Ovary (tissue), 9 donors: ENCODE data around the gene CBX1. TPM values are rescaled to one million over a fixed set of nuclear protein-coding genes. Genes with fewer than 3 reads are reported as not detected.
A peak's percentile ranks its signal among the peaks of the same experiment; 100 is the strongest.

ENCODE experiments used
- DNase-seq, 5 donors: peaks; one replicate each; pipeline ENCODE4 v3.0.0-alpha.2; 2019 to 2020
- H3K27ac ChIP-seq, 2 donors: fragments of 200-600 bp; one replicate each; pipeline versions ENCODE4 v1.5.1 to v1.8.0; 2019 to 2022
- H3K27me3 ChIP-seq: fragments of 200-600 bp; one replicate; pipeline ENCODE4 v1.8.0; 2022
- H3K36me3 ChIP-seq: fragments of 200-600 bp; sonication (generic); one replicate; pipeline ENCODE4 v1.5.1; 2019
- H3K4me1 ChIP-seq: one replicate; pipeline ENCODE4 v1.8.1; 2013; ENCODE audit warnings: mild to moderate bottlenecking, moderate library complexity; ENCODE audit not compliant: insufficient read depth
- H3K4me3 ChIP-seq: fragments of 200-600 bp; sonication (generic); one replicate; pipeline ENCODE4 v1.5.1; 2017
- H3K9me3 ChIP-seq, 2 donors: fragments of 200-600 bp in 1 of 2; sonication (generic) in 1 of 2; one replicate each; pipeline versions ENCODE4 v1.5.1 to v1.8.1; 2013 to 2019; ENCODE audit warnings: mild to moderate bottlenecking in 1 of 2, moderate library complexity in 1 of 2
- CTCF ChIP-seq, 3 donors: fragments of 450-650 bp in 2 of 3; fragments of 200-600 bp in 1 of 3; IDR thresholded peaks; one replicate each; pipeline versions ENCODE4 v1.5.1 to v1.8.0; 2016 to 2022; ENCODE audit warnings: antibody characterized with exemption in 3 of 3, mild to moderate bottlenecking in 1 of 3
- EP300 ChIP-seq: sonication (generic); formaldehyde crosslinking; IDR thresholded peaks from one replicate; pipeline ENCODE4 v1.6.1; 2017; ENCODE audit warnings: antibody characterized with exemption
- POLR2A ChIP-seq: fragments of 450-650 bp; IDR thresholded peaks from one replicate; pipeline ENCODE4 v1.6.1; 2017; ENCODE audit warnings: antibody characterized with exemption, mild to moderate bottlenecking, moderate library complexity
- WGBS, 3 donors: extraction: QIAGEN DNeasy Blood & Tissue Kit in 1 of 3; methylation state at CpG; one replicate each; pipeline versions ENCODE4 v1.1.5 to v1.1.7; 2013 to 2017; 5-methylcytosine and 5-hydroxymethylcytosine counted together
- intact Hi-C, 4 donors: fragments of 100-400 bp; cut with DNase I; formaldehyde crosslinking; loops; one replicate each; pipeline versions ENCODE4 v1.11.0 to v1.15.1; 2022 to 2023
- polyA plus RNA-seq, 2 donors: library from polyadenylated mRNA; stranded (reverse); fragments of 200-250 nt in 1 of 2; fragments of 350-450 nt in 1 of 2; fragmentation: Illumina TruSeq in 1 of 2; extraction: RNeasy Lipid Tissue Mini Kit (QIAGEN cat#74804) in 1 of 2; gene quantifications; one replicate each; pipeline ENCODE4 v1.2.3, GENCODE V29; 2013 to 2014
- total RNA-seq, 7 donors: library from RNA; depleted of rRNA in 2 of 7; stranded (reverse); fragments of >200 nt in 2 of 7; fragmentation: NEBNext Ultra II Directional in 3 of 7; extraction: Animal tissue kit (Norgen Biotek cat#: 25700) in 3 of 7; gene quantifications; one replicate each; pipeline versions ENCODE4 v1.1.0 to v1.2.4, GENCODE V29; 2016 to 2023
- donor health status: DM: no; HTN: no; CAD: no; lungs with moderate emphysema.
- donor health status: DM: no; HTN: no; CAD: no.
- donor health status: Bipolar disorder and iron deficiency.
- donor health status: DM: yes; HTN: yes; CAD: no.
- donor health status: DM: no; HTN: no; CAD: no.
- donor health status: DM: yes; HTN: yes; CAD: no.

The CBX1 gene
- total and polyA plus RNA-seq, 9 donors, result 35.4 to 106 (median 70.0) TPM

- peak; percentile 35 to 69 (median 65) for DNase-seq
- intact Hi-C loops, result no loop called here
- H3K4me1 ChIP-seq, result peaks cover 34% of the 10 kb centered on the region
These were observed 50.0 kb downstream of the CBX1 start for GRCh38 chr17:48051283-48051682.

DNA sequence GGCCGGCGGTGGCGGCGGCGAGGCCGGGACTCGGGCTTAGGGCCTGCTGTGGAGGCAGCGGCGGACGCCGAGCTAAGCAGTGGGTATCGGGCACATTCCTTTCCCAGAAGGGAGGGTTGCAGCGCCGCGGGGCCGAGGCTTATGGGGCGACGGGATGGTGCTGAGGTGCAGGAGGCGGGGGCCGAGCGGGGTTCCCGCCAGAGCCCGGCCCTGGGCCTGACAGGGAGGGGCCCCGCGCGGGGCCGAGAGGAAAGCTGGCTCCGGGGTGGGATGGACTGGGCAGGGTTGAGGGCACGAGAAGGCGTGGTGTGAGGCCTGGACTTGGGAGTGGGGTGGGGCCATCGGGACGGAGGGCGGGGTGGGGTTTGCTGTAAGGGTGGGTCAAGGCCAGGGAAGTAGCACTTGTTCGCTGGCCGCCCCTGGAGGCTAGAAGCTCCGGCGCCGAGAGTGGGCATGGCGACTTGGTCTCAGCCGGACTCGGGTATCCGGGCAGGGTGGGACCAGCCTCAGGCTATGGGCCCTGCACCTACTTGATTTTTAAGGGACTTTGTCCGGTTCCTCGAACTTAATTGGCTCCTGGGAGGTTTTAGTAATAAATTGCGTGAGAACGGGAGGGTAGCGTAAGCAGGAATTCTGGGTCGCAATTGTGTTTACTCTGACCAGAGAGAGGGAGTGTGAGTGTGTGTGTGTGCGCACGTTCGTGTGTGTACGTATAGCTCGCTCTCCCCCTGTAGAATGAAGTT lies 52.7 kb downstream of the CBX1 start:
- no peaks in the 10 kb centered on the region for H3K9me3 ChIP-seq
- peak; percentile 84 to 89 (median 86) for DNase-seq
- peaks cover 27% of the 10 kb centered on the region for H3K4me1 ChIP-seq
- no peaks in the 10 kb centered on the region for H3K27me3 ChIP-seq
- 0 to 1% (median 0%) methylated on average over 50 to 53 of the region's 53 CpGs for WGBS, 3 donors
- intact Hi-C loops, result no loop called here
- H3K36me3 ChIP-seq, result no peaks in the 10 kb centered on the region
- TF ChIP-seq EP300 (no peak), CTCF (IDR thresholded peaks at IDR 0.05) (no peak), POLR2A (peak; percentile 42)
- peak overlapping the region; percentile 96 to 99 for H3K27ac ChIP-seq
- H3K4me3 ChIP-seq, result peak overlapping the region; percentile 95

More at GRCh38 chr17:48051283-48051682, 50.0 kb downstream of the CBX1 start:
- Histone ChIP-seq H3K27me3 (no peaks in the 10 kb centered on the region), H3K36me3 (no peaks in the 10 kb centered on the region), H3K27ac (peak overlapping the region; percentile 77 to 96), H3K4me3 (peak overlapping the region; percentile 26), H3K9me3 (no peaks in the 10 kb centered on the region)
- WGBS, 3 donors, result 27 to 42% (median 30%) methylated on average over 10 of the region's 10 CpGs
- no peak for TF ChIP-seq EP300
- TF ChIP-seq CTCF (IDR thresholded peaks at IDR 0.05), result no peak
- TF ChIP-seq POLR2A, result no peak

- peak; percentile 97 to 99 (median 99) for DNase-seq
- intact Hi-C loops, result no loop called here
- TF ChIP-seq CTCF (IDR thresholded peaks at IDR 0.05), result no peak
- TF ChIP-seq POLR2A, result peak; percentile 60
- H3K4me1 ChIP-seq, result peaks cover 24% of the 10 kb centered on the region
- H3K4me3 ChIP-seq, result peak within 1 kb of the TSS; percentile 95
- 0 to 1% (median 0%) methylated on average over 47 of the region's 47 CpGs for WGBS, 3 donors
- no peaks in the 10 kb centered on the region for H3K36me3 ChIP-seq
- H3K9me3 ChIP-seq, result no peaks in the 10 kb centered on the region
- peak within 1 kb of the TSS; percentile 96 to 99 for H3K27ac ChIP-seq
- H3K27me3 ChIP-seq, result no peaks in the 10 kb centered on the region
These were observed 53.4 kb downstream of the CBX1 start, which contains the start of gene NFE2L1 for GRCh38 chr17:48047741-48048383. Gene NFE2L1, plus strand, starts transcription at chr17:48048359. Its CDS starts 2,760 bp downstream, at chr17:48051119.

DNA sequence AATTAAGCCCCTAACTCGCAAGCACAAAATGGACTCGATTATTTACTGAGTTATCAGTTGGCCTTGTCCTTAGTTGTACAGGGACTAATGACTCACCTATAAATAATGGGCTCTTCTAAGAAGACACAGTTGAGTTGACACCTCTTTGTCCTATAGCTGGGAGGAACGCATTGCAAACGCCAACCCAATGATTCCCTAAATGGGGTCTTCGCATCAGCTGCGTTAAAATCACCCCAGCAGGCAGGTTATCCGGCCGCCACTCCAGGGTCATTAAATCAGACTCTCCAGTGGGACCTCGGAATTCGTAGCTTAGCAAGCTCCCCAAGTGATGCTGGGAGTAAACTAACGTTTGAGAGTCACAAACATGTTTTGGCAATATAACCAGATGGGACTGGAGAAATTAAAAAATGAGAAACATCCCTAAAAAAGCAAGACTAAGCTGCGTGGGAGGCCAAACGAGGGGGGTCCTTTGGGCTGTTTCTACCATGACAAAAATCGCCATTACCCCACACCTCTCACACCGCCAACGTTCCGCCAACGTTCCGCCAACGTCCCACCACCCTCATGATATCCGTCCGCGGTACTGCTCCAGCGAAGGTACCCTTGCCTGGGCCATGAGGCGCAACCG lies 54.1 kb downstream of the CBX1 start:
- DNase-seq, result no peak
- H3K27me3 ChIP-seq, result no peaks in the 10 kb centered on the region
- peaks cover 18% of the 10 kb centered on the region for H3K4me1 ChIP-seq
- TF ChIP-seq POLR2A (no peak), CTCF (IDR thresholded peaks at IDR 0.05) (no peak), EP300 (no peak)
- H3K9me3 ChIP-seq, result no peaks in the 10 kb centered on the region
- intact Hi-C loops, result no loop called here
- peak overlapping the region; percentile 64 to 96 for H3K27ac ChIP-seq
- peak overlapping the region; percentile 63 for H3K4me3 ChIP-seq
- no peaks in the 10 kb centered on the region for H3K36me3 ChIP-seq
- WGBS, 3 donors, result 2 to 3% (median 3%) methylated on average over 26 of the region's 26 CpGs
